ENCODE results near the gene CILP. TPM values are rescaled to one million over a fixed set of nuclear protein-coding genes. Genes with fewer than 3 reads are reported as not detected.

Gene CILP
- total RNA-seq, 1 experiment from 2014 or later = 0.04 TPM

- Histone ChIP-seq H2BK12ac (ENCODE audit: insufficient read length, low read depth, low read length) (no peak overlapping the region), H2AFZ (ENCODE audit: low read length) (no peak overlapping the region), H3K79me2 (ENCODE audit: insufficient read depth, low read length) (no peaks in the 10 kb centered on the region), H3K27me3 (ENCODE audit: insufficient read depth, low read length) (no peaks in the 10 kb centered on the region), H2BK20ac (ENCODE audit: low read depth, low read length, poor library complexity, severe bottlenecking) (no peak overlapping the region), H3K9ac (ENCODE audit: extremely low read depth, insufficient read length, low read length) (no peak overlapping the region), H3T11ph (ENCODE audit: low read length) (no peak overlapping the region), H3K4me2 (ENCODE audit: insufficient read depth, insufficient read length, low read length) (no peak overlapping the region), H4K91ac (ENCODE audit: insufficient read length, low read depth, low read length) (no peak overlapping the region), H3K9me3 (ENCODE audit: control insufficient read depth, low read depth, low read length) (no peaks in the 10 kb centered on the region), H3K27ac (ENCODE audit: insufficient read length, low read depth, low read length) (no peak overlapping the region), H3K4me1 (ENCODE audit: insufficient read depth, low read length) (no peaks in the 10 kb centered on the region), H2AK5ac (ENCODE audit: insufficient read length, low read length) (no peak overlapping the region), H3K79me1 (ENCODE audit: insufficient read depth, low read depth, low read length, poor library complexity, severe bottlenecking) (no peaks in the 10 kb centered on the region), H2BK120ac (ENCODE audit: low read depth, low read length, poor library complexity, severe bottlenecking) (no peak overlapping the region), H3K4ac (ENCODE audit: low read depth, low read length) (no peak overlapping the region), H3K14ac (ENCODE audit: insufficient read depth, low read length) (no peak overlapping the region), H4K8ac (replicated peaks; ENCODE audit: insufficient read length, low read depth, low read length) (no peak overlapping the region), H3K18ac (ENCODE audit: insufficient read length, low read depth, low read length) (no peak overlapping the region), H2BK5ac (ENCODE audit: insufficient read length, low read length) (no peak overlapping the region), H3K56ac (ENCODE audit: insufficient read length, low read depth, low read length) (no peak overlapping the region), H3K23ac (ENCODE audit: insufficient read length, low read depth, low read length) (no peak overlapping the region), H4K20me1 (ENCODE audit: control insufficient read depth, insufficient read depth, insufficient read length) (no peaks in the 10 kb centered on the region), H2BK15ac (ENCODE audit: low read depth, low read length) (no peak overlapping the region), H3K23me2 (ENCODE audit: insufficient read length, low read depth, low read length, poor library complexity, severe bottlenecking) (no peaks in the 10 kb centered on the region), H4K5ac (ENCODE audit: insufficient read length, low read depth, low read length) (no peak overlapping the region)
- no peak for DNase-seq
- Mint-ChIP-seq H3K9me3 (no peaks in the 10 kb centered on the region), H3K4me1 (peaks cover 29 to 30% of the 10 kb centered on the region in 2 experiments), H3K36me3 (ENCODE audit: insufficient read depth in 1 of 3, low read depth in 3 of 3) (peaks cover 0 to 4% (median 0%) of the 10 kb centered on the region in 3 experiments; a peak in 4 of 7 replicates), H3K27me3 (ENCODE audit: low read depth) (no peaks in the 10 kb centered on the region), H3K4me3 (no peak overlapping the region), H3K27ac (peak overlapping the region in 1 of 3 experiments; percentile 70; a peak in 1 of 7 replicates)
- WGBS (ENCODE audit: extremely low coverage, insufficient read length, low lambda C conversion rate) = no CpG with 5 or more reads among the region's 2 CpGs
- TF ChIP-seq, protein P1, sequence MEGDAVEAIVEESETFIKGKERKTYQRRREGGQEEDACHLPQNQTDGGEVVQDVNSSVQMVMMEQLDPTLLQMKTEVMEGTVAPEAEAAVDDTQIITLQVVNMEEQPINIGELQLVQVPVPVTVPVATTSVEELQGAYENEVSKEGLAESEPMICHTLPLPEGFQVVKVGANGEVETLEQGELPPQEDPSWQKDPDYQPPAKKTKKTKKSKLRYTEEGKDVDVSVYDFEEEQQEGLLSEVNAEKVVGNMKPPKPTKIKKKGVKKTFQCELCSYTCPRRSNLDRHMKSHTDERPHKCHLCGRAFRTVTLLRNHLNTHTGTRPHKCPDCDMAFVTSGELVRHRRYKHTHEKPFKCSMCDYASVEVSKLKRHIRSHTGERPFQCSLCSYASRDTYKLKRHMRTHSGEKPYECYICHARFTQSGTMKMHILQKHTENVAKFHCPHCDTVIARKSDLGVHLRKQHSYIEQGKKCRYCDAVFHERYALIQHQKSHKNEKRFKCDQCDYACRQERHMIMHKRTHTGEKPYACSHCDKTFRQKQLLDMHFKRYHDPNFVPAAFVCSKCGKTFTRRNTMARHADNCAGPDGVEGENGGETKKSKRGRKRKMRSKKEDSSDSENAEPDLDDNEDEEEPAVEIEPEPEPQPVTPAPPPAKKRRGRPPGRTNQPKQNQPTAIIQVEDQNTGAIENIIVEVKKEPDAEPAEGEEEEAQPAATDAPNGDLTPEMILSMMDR (conservative IDR thresholded peaks at IDR 0.05) = no peak
Measured at GRCh38 chr15:65249641-65250040, 38.4 kb upstream of the CILP start.

All from H9 (cell line).